ENCODE results near the gene OTOS.

OTOS gene

DNA sequence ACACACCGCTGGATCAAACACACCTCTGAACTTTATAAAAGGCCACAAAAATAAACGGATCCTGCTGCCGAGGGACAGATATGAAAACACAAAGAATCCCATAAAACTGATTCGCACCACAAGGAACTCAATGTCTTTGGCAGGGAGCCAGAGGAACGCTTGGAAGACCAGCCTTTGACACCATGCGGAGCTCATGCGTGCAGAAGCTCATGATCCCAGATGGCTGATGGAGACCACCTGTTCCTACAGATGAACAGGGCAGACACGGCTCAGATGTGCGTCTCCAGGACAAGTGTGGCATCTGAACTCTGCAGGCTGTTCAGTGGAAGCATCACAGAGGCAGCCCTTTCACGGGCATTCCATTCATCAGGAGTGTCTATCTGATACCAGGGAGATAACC is 29.2 kb downstream of the OTOS start:
- no peak for DNase-seq

DNA sequence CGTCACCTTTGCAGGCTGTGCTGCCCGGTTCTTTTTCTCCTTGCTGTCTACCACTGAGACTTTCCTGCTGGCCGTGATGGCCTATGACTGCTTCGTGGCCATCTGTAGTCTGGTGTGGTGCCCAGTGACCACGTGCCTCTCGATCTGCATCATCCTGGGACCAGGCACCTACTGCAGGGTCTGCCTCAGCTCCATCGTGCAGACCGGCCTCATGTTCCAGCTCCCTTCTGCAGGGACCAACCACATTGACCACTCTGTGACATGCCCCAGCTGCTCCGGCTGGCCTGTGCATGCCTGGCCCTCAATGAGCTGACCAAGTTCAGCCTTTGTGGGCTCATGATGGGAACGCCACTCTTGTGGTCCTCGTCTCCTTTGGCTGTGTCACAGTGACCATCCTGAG is 31.1 kb downstream of the OTOS start:
- DNase-seq, result no peak

DNA sequence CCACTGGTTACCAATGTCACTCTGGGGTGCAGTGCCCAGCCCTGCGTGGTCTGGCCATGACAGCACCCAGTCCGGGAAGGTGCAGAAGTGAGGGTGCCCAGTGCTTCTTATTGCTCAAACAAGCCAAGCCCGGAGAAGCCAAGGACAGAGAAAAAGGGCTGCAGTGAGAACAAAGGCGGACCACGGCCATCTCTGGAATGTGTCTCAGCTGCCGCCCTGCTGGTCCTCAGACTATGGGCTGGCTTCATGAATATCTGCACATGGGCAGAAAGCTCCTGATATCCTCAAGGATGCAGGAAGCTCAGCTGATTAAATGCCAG is 33.0 kb downstream of the OTOS start:
- DNase-seq, result no peak

DNA sequence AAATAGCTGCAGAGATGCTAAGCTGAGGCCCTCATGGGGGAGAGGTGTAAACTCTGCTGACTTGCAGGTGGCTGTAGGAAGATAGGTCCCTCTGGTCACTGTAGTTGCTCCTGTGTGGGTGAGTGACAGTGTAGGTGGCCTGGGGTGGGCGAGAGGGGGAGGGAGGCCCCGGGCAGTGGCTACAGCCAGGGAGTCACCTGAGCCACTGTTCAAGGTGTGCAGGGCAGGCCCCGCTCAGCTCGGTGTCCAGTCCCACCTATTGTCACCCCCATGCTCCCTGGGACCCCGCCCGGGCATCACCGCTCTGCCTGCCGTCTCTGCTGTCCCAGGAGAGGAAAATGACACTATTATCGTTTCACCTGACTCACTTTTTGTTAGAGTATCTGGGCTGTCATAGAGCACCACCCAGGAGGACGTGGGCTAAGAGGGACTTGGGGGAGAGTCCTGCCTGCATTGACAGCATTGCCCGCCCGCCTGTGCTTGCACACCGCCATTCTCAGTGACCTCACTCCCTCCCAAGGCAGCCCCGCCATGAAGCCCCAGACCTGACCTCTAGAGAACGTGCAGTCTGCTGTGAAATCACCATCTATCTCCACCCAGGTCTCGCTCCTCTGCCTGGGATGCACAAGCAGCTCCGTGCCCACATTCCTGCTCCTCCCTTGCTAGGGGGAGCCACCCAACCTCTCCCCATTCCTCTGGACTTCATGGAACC is 33.5 kb downstream of the OTOS start:
- no peak for DNase-seq

DNA sequence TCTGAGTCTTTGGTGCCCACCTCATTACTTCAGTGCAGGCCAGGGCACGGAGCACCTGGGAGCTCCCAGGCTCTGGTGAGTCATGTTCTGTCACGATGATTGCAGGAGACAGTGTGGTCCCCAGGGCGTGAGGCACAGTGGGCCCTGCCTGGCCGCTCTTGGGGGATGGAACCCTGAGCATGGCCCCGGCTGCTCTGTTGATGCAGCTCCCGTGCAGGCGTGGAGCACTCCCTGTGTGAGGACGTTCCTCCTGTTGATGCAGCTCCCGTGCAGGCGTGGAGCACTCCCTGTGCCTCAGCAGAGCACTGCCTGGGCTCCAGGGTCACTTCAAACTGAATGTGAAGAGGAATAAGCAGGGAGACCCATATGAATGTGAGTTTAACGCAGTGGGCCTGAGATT is 34.5 kb downstream of the OTOS start:
- DNase-seq, result no peak

DNA sequence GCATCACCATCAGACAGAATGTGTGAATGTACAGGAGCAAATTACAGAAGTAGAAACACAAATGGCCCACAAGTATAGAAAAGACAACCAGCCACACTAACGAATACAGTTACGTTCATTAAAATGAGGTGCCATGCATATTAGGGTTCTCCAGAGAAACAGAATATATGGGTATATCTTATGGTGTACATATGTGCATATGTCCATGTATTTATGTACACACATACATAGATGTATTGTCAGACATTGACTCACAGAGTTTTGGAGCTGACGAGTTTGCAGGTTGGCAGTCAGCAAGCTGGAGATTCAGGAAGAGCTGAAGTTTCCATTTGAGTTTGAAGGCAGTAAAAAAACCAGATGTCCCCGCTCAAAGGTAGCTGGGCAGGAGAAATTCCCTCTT is 37.3 kb downstream of the OTOS start:
- no peak for DNase-seq

DNA sequence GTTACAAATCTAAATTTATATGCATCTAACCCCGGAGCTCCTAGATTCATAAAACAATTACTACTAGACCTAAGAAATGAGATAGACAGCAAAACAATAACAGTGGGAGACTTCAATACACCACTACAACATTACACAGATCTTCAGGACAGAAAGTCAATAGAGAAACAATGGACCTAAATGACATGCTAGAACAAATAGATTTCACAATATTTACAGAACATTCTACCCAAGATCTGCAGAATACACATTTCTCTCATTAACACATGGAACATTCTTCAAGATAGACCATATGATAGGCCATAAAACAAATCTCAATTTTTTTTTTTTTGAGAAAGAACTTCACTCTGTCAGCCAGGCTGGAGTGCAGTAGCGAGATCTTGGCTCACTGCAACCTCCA is 42.1 kb downstream of the OTOS start:
- no peak for DNase-seq

DNA sequence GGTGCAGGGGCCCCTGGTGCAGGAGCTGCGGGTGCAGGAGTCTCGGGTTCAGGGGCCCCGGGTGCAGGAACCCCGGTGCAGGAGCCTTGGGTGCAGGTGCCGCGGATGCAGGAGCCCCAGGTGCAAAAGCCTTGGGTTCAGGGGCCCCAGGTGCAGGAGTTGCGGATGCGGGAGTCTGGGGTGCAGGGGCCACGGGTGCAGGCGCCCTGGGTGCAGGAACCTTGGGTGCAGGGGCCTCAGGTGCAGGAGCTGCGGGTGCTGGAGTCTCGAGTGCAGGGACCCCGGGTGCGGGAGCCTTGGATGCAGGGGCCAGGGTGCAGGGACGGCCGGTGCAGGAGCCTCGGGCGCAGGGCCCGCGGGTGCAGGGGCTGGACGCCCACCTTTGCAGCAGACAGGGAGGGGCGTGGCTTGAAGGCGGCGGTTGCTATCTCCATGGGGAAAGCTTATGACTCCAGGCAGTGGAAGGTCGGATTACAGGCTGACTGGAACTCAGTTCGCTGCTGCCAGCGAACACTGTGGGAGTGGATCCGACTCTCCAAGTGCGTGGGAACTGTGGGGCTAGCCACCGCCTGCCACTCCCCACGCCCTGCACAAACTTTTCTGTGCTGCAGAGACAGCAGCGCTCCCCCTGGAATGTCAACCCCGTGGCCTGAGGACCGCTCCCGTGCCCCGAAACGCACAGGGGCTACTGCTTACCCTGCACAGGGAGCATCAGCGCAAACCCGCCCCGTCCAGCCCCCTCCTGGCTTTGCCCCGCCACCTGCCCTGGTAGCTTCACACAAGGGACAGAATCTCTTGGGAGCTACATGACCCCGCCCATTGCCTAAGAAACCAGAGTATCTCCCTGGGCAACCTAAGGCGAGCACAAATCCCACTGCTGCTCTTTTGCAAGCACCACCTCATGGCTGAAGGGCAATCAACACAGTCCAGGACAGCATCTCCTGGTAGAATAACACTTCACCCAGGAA is 44.6 kb downstream of the OTOS start:
- DNase-seq, result no peak

DNA sequence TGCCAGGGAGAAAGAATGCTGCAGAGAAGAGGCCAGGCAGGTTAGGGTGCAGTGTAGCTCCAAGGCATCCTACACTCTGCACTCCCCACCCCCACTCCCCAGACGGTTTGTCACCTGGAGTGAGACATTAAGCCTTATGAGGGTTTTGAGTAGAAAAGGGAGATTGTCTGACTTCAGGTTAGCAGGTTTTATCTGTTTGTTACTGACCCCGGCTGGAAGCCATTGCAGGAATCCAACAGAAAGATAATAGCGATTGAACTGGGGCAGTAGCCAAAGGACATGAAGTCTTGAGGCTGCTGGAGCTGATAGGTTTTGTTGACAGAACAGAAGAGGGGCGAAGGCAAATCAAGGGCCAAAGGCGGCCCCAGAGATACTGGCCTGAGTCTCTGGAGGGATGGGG is 51.2 kb downstream of the OTOS start:
- peak; percentile 14 for DNase-seq
